Measurements from ENCODE around the gene CMC2. TPM values are rescaled to one million over a fixed set of nuclear protein-coding genes. Genes with fewer than 3 reads are reported as not detected.

Gene CMC2
- total RNA-seq, 1 donor from 2014 or later, result 79.0 TPM

DNA sequence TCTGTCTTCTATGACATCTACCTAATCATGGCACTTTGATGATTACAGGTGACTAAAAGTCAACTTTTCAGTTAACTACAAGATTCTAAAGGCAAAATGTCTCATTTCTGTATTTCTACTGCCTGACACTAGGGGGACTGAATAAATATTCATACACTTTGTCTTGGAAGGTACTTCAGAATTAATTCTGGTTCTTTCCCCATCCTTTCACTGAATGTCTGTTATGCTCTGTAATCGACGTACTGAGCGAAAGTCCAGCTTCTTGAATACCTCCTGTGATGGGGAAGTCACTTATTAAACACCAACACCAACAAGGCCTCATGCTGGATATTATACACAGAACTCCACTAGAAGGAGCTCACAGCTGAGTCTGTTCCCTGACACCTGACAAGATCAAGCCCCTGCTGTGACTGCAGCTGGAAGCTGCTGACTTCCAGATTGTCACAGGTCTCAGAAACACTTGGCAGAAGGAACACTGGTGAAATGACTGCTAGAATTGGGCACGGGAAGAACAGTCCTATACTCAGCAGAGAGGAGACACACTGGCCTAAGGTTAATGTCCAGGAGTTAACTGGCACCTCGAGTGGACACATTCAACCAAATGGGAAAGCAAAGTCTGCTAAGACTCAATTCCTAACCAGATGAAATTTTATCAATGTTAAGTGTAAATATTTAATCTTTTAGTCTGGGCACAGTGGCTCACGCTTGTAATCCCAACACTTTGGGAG is 31.9 kb downstream of the CMC2 start:
- DNase-seq (ENCODE audit: low read depth), result peak; percentile 10

DNA sequence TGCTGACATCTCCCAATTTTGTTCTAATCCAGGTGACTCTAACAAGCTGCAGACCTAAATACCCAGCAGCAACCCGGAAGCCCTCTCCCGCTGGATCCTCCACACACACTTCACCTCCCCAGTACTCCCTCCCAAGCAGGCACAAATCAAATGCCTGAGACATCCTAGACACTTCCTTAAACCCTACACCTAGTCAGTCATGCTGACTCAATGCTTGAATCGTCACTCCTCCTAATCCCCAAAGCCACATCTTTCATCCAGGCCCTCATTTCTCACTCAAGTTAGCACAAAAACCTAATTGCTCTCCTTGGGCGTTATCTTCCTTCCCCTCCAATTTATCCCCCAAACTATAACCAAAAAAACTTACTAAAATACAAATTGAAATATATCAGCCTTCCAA is 32.7 kb downstream of the CMC2 start:
- peak; percentile 41 for DNase-seq (ENCODE audit: low read depth)

DNA sequence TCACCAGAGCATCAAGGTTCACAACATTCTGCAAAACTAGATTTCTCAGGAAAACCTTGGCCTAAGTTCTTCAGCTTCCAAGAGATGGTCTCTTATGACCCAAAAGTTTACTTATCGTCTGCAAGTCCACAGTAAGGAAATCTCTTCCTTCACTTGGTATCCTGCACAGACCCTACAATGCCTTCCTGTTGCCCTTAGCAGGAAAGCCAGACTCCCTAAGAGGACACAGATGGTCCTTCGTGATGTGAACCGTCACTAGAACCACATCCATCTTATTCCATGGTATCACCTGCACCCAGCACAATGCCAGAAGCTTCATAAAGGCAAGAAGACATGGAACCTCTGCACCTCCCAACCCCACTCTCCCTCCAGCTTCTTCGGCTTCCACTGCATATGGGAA is 34.1 kb downstream of the CMC2 start:
- DNase-seq (ENCODE audit: low read depth), result no peak

DNA sequence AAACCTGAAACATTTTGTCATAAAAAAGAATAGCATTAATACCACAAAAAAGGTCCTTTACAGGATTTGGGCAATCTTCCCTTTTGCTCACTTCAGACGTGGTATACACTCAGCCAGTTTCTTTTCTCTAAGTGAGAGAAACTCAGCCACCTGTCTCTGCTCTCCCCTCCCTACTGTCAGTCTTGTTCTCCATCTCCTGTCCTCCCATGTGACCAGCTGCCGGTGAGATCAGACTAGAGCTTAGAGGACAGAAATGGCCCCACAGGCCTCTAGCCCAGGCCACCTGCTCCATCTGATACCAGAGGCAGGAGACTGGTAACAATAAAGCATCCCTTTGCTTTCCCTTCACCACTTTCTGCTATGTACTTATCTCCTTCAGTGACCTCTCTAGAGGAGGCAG is 34.9 kb downstream of the CMC2 start:
- peak; percentile 88 for DNase-seq (ENCODE audit: low read depth)

DNA sequence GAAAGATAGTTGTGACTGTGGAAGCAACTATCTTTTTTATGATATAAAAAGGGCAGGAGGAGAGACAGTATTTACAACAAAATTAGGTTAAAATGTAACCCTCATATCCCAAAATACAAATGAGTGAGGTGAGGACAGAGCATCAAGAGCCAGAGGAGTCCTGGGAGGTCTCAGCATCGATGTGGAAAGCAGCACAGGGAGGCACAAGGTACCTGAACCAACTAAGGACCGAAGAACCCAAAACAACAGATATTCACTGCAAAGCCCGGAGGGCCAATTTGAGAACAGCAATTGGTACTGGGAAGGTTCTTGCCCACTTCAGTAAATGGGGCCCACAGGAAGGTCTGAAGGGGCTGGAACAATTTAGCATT is 37.6 kb downstream of the CMC2 start:
- no peak for DNase-seq (ENCODE audit: low read depth)

DNA sequence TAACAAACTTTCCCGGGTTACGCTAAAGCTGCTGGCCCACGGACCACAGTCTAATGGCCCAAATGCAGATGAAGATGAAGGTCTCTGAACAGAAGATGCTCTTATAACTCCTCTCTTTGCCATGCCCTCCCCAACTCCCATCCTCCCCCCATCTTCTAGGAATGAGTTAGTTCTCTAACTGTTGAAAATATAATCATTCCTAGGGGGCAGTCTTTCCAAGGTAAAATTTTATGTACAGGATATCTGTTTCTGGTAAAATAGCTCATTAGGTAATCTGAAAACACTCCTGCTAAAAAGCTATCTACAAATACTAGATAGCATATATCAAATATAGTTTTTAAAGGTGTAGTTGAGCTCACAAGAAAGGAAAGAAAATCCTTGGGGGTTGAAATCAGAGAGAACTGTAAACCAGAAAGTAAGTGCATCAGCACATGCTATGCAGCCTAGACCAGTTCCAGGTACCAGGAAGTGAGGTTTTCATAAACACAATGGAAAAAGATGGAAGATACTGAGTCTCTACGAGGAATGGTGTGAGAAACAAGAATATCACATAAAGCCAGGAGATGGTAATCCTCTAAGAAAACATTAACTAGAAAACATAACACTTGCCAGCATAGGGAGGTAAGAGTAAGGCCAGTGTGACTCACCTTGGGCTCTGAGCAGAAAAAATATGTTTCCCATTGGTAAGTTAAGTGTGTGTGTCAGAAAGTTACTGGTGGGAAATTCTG is 38.1 kb downstream of the CMC2 start:
- no peak for DNase-seq (ENCODE audit: low read depth)

DNA sequence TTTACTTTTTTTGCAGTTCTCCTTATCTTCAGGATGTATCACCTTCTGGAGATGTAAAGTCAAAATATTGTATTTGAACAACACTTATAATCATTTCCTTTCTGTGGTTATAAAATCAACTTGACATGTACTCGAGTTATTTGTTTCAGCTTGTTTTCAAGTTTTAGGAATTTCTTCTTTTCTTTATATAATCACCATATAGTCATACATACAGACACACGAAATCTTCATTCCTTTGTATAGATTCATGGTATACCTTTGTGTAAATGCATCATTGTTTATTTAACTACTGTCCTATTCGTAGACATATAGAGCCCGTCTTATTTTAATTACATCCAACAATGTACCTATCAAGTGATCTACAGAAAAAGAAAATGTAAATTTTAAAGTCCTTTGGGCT is 40.1 kb downstream of the CMC2 start:
- DNase-seq (ENCODE audit: low read depth), result no peak

DNA sequence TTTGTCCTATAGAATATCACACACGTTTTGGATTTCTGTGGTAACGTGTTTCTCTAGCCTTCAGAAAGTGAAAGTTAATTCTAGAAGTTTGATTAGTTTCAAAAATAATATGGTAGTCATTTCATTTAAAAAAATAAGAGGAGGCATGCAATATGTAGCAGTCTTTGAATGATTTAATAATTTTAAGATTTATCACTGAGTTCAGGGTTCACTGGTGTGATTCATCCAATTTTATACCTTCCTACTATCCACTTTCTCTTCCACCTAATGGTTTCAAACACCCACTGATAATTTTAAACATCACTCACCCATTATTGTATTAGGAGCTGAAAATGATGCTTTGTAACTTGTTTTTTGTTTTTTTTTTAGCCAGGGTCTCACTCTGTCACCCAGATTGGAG is 42.3 kb downstream of the CMC2 start:
- no peak for DNase-seq (ENCODE audit: low read depth)

DNA sequence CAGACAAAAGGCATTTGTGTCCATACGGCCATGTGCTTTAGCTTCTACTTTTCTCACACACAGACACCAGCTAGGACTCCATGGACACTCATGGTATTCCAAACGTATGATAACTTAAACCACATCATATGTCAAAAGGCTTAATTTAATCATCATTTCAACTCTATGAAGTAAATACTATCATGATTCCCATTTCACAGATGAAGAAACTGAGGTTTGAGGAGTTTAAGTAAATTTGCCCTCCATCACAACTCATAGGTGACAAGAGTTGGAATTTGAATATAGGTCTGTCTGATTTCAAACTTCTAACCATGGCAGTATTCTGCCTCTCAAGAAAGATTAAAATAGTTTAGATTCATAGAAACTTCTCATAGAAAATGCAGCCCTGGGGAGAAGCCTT is 43.8 kb downstream of the CMC2 start:
- no peak for DNase-seq (ENCODE audit: low read depth)

DNA sequence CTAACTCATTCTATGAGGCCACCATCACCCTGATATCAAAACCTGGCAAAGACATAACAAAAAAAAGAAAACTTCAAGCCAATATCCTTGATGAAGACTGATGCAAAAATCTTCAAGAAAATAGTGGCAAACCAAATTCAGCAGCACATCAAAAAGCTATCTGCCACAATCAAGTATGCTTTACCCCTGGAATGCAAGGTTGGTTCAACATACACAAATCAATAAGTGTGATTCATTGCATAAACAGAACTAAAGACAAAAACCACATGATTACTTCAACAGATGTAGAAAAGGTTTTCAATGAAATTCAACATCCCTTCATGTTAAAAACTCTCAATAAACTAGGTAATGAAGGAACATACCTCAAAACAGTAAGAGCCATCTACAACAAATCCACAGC is 48.4 kb downstream of the CMC2 start:
- no peak for DNase-seq (ENCODE audit: low read depth)

DNA sequence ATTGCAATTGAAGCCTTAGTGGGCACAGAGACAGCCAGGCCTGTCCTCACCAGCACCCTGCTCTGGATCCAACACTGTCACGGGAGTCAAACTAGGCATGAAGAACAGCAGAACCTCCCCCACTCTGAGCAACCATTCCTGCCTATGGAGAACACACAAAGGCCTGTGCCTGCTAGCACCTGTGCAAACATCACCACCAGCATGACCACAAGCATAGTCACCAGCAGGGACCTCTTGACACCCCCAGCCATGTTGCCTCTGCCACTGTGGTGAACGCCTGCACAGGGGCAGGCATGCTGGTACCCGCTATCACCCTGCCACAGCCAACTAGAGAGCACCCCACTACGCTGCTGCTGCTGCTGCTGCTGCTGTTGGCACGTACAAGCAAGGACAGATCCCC is 51.7 kb downstream of the CMC2 start:
- peak; percentile 37 for DNase-seq (ENCODE audit: low read depth)

DNA sequence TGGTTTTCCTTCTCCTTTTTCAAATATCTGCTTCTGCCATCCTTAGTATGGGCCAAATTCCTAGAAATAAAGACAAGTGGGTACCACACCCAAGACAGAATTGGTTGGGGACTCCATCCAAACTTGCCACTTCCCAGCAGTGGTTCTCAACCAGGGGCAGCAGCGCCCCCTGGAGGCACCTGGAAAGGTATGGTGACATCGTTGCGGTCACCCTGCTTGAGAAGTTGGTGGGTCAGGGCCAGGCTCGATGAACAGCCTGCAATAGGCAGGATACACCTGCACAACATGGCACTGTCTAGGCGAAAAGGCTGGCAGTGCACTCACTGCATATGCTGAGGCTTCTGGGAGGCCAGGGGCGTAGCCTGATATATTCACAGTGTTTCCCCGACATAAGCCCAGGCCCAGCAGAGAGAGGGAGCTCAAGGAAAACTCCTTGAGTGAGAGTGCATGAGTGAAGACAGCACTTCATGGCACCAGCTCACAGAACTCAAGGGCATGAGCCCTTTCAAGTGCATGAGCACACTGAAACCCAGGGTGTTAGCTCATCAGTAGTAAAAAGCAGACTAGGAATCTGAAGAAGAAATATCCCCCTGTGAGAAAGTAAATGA is 57.7 kb downstream of the CMC2 start:
- no peak for DNase-seq (ENCODE audit: low read depth)

DNA sequence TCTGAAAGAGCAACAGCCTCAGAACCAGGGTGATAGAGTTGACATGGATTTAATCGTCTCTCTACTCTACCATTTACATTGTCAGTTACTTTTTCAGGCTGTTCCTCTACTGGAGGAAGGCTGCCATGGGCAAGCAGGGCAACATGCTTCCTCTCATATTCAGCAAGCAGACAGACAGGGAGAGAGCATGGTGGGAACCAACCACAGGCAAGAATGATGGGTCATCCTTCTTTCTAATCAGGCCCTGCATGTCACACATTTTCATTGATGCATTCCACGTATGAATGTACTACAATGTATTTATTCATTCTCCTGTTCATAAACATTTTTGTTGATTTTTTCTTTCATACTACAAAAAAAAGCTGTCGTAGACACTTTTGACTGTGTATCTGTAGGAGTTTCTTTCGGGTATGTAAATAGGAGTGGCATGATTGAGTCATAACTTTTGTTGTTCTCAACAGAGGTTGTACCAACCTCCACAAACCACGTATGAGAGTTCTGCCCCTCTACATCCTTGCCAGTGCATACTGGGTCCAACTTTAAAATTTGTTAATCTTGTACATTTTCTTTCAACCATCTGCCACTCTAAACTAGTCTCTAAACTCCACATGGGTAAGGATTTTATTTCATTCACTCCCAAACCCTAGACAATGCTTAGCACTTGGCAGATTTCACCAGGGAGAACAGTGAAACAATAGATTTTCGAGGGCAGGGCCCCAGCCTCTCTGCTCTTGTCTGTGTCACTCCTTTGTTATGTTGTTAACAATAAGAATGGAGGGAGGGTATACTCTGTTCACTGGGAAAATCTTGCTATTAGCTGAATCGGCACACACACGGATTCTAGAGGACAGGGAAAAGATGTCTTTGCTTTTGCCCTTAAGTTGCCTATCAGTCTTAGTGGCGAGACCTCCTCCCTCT is 58.7 kb downstream of the CMC2 start:
- DNase-seq (ENCODE audit: low read depth), result no peak

DNA sequence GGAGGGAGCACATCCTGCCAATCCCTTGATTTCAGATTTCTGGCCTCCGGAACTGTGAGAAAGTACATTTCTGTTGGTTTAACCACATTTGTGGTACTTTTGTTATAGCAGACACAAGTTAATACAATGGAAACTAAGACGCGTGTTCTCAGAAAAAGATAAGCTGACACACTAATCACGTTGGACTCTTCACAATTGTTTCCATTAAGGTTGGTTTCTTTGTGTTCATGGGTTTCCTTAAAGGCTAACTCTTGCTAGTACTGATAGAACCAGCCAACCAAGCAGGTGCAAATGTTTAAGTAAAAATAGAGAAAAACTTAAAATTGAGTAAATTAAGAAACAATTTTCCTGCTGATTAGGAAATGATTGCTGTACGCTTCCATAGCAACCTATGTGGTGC is 59.4 kb downstream of the CMC2 start:
- no peak for DNase-seq (ENCODE audit: low read depth)

DNA sequence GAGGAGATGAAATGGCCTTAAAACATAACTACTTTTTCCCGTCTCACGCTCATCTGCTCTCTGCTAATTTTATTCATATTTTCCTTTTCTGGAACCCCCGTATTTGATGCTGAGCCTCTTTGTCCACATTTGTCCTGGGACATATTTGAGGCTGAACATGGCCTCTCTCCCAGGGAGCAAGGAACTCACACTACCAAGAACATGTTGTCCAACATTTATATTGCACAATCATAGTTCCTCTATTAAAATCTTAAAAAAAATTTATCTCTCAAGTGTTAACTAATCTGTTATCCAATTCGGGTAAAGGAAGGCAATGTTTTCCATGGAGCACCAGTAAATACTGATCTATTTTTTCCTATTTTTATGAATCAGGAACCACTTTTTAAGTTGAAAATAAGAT is 60.2 kb downstream of the CMC2 start:
- no peak for DNase-seq (ENCODE audit: low read depth)

DNA sequence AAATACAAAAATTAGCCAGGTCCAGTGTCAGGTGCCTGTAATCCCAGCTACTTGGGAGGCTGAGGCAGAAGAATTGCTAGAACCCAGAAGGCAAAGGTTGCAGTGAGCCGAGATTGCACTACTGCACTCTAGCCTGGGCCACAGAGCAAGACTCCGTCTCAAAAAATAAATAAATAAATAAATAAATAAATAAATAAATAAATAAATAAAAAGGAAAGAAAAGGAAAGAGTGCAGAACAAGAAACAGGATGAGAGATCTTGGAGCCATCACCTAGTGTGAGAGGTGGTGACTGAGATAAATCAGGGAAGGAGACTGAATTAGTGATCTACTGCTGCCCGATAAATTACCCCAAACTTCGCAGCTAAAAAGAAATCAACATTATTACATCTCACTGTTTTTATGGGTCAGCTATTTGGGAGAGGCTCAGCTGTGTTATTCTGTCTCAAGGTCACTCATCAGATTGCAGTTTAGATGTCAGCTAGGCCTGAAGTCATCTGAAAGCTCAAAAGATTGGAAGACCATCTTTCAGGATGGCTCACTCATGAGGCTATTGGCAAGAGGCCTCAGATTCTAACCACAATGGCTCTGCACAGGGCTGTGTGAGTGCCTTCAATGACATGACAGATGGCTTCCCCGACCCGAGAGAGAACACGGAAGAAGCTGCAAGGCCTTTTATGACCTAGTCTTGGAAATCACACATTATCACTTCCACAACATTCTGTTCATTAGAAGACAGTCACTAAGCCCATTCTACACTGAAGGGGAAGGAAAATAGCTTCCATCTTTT is 66.4 kb downstream of the CMC2 start:
- peak; percentile 60 for DNase-seq (ENCODE audit: low read depth)

DNA sequence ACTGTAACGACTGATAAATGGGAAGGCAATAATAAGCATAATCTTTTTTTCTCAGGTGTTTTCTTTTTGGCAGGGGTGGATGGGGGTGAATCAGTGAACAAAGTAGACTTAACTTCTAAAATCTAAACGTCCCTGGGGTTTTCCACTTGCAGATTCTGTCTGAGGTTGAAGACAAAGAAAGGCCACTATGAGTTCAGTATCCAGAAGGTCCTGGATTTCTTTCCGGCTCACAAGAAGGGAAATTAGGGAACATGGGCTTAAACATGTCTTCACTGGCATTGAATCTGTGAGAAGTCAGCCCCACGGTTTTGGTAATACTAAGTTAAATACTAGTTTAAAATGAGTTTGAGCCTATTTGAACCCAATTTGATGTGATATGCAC is 67.8 kb downstream of the CMC2 start:
- DNase-seq (ENCODE audit: low read depth), result no peak

DNA sequence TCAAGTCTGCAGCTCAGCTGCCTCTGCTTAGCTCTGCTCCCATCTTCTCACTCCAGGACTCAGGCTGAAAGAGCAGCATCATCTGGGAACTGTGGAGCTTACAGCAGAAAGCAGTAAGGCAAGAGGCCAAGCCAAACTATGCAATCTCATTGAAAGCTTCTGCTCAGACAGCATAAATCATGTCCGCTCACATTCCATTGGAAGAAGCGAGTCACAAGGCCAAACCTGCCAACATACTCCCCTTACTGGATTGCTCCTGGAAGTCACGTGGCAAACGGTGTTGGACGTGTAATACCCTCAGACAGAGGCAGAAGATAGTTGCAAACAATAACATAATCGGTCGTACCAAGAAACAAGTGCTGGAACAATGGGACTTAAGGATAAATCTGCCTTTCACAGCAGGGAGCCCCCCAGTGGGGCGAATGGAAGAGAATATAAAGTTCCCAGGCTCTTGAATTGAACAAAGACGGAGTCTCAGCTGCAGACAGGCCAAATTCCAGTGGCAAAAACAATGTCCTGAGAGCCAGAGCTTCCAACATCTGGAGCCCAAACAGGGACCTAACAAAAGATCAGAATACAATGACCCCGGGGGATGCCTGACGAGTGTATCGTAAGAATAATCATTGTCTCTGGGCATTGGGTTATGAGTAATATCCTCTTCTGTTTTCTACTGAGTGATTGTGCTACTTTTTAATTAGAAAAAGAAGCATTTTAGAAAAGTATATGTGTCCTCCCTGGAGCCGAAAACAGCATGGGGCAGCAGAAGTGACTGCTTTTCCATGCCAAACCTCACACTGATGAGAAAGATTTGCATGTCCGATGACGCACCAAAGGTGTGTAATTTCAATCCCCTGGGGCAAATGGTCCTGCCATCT is 68.4 kb downstream of the CMC2 start:
- peak; percentile 60 for DNase-seq (ENCODE audit: low read depth)

DNA sequence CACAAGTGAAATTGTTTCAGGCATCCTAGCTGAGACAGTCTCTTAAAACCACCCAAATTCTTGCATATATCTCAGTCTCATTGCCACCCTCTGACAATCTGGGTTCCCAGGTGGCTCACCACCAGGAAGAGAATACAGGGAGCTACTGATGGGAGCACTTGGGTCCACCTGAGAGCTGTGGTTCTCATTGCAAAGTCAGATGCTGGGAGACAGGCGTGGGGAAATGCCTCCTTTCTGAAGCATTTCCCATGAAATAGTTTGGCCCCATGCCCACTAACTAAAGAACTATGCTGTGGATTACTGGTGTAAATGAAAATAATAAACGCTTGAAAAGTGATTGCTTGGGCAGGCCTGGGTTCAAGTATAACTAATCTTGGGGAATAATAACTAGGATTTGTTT is 70.3 kb downstream of the CMC2 start:
- no peak for DNase-seq (ENCODE audit: low read depth)

DNA sequence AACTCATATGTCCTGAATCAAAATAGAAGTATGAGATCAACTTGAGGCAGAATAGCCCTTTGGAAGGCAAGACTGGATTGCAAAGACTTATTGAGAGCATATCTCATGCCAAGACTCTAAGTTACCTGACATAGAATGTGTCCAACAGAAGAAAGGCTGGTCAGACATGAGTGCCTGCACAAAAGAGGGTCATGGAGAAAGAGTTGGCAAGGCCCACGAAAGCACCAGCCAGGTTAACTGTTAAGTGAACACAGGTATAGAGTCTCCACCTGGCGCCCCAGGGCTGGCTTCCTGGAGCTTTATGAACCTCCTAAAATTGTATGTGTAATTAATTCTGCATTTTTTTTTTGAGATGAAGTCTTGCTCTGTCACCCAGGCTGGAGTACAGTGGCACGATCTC is 71.0 kb downstream of the CMC2 start:
- DNase-seq (ENCODE audit: low read depth), result no peak

Measured in myocyte (in vitro differentiated cells).